ENCODE results near the gene PHF23. TPM values are rescaled to one million over a fixed set of nuclear protein-coding genes. Genes with fewer than 3 reads are reported as not detected.

Gene PHF23
- 10 to 100 TPM; 11.5 to 29.4 (median 24.4) TPM for polyA plus RNA-seq

DNA sequence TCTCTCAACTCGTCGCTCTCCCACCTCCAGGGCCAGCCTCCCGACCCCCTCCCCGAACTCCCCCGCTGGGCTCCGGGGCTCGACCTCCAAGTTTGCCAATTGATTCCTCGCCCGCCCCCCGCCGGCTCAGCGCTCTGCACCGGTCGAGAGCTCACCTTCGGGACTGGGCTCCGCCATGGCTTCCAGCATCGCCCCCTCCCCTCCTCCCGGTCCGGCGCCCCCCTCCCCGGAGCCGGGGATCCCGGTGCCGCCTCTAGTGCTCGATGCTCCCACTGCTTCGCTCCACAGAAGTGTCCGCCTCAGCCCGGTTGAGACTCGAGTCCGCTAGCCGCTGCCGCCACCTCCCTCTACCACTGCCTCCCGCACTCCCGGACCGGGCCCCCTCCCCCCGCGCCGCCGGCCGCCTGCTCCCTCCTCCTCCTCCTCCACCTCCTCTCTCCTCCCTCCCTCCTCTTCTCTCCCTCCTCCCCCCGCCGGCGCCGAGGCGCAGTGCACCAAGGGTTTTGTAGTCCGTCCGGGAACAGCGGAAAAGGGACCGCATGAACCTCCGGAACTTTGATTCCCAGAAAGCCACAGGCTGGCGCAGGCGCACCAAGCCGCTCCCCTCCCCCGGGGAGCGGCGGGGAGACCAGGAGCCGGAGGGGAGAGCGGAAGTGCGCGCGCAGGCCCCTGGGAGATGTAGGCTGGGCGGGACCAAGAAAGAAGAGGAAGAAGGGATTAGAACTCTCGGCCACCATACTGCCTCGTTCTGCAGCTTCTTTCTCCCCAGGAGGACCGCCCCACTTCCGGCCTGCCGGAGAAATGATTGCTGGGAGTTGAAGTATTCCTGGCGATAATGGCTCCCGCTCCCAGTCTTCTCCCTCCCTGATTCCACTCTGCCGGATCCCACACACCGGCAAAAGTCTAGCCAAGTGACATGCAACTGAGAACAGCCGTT, at the start of gene PHF23:
TSS of gene PHF23 (minus strand) at position 367 of the 937 bp plus-strand sequence. CDS start at position 189, 178 bp downstream.
- WGBS, 3 donors, result 0 to 1% (median 0%) methylated on average over 49 to 72 of the region's 72 CpGs
- H3K27ac ChIP-seq (ENCODE audit: low read depth, low read length), result peak within 1 kb of the TSS; percentile 80

DNA sequence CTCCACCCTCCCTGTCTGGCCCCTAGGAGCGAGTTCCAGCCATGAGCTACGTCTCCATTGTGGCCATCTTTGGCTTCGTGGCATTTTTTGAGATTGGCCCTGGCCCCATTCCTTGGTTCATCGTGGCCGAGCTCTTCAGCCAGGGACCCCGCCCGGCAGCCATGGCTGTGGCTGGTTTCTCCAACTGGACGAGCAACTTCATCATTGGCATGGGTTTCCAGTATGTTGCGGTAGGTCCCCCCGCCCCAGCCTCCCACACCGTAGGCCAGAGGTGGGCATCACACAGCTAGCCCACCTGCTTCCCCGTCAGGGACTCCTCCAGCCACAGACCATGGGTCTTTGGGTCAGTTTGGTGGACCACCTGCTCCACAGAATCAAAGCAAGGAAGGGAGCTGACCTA, 46.4 kb upstream of the PHF23 start:
- WGBS, 3 donors, result 86 to 92% (median 91%) methylated on average over 12 of the region's 12 CpGs
- H3K27ac ChIP-seq (ENCODE audit: low read depth, low read length), result no peak overlapping the region

DNA sequence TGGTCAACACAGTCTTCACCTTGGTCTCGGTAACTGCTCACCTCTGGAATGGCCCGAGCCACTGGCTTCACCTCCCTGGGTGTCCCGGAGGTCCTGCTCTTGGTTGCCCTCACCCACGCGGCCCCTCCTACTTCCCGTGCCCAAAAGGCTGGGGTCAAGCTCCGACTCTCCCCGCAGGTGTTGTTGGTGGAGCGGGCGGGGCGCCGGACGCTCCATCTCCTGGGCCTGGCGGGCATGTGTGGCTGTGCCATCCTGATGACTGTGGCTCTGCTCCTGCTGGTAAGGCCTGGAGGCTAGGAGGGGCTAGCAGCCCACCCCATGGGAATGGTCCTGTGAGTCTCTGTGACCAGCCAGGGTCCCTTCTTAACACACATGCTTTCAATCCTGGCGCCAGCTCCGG, 45.7 kb upstream of the PHF23 start:
- 90 to 93% (median 91%) methylated on average over 16 of the region's 16 CpGs for WGBS, 3 donors
- H3K27ac ChIP-seq (ENCODE audit: low read depth, low read length), result no peak overlapping the region

DNA sequence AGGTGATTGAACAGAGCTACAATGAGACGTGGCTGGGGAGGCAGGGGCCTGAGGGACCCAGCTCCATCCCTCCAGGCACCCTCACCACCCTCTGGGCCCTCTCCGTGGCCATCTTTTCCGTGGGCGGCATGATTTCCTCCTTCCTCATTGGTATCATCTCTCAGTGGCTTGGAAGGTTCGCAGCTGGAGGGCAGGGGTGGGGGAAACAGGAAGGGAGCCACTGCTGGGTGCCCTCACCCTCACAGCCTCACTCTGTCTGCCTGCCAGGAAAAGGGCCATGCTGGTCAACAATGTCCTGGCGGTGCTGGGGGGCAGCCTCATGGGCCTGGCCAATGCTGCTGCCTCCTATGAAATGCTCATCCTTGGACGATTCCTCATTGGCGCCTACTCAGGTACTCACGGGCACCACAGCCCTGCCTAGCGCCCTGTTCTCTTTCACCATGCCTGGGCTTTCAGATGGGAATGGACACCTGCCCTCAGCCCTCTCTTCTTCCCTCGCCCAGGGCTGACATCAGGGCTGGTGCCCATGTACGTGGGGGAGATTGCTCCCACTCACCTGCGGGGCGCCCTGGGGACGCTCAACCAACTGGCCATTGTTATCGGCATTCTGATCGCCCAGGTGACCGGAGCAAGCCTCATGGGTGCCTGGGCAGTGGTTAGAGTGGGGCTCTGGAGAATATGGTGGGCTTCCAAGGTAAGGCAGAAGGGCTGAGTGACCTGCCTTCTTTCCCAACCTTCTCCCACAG, 44.4 kb upstream of the PHF23 start:
- H3K27ac ChIP-seq (ENCODE audit: low read depth, low read length), result no peak overlapping the region
- 81 to 91% (median 82%) methylated on average over 18 of the region's 18 CpGs for WGBS, 3 donors

DNA sequence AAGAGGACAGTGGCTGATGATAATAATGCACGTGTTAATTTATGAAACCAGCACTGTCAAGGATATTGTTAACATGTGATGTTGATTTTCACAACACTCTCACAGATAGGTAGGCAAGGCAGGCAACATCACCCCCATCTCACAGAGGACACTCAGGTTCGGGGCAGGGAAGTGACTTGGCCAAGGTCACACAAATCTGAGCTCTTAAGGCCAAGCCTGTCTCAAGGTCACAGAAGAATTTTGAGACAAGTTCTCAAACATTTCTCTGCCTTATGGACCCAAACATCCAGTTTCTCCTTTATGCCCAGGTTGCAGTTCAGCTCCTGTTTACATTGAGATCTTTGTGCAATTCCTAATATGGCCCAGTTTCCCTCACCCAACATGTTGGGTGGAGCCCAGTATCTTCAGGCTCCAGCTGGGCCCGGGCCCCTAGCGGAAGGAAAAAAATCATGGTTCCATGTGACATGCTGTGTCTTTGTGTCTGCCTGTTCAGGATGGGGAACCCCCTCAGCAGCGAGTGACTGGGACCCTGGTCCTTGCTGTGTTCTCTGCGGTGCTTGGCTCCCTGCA, 43.6 kb upstream of the PHF23 start:
- H3K27ac ChIP-seq (ENCODE audit: low read depth, low read length), result no peak overlapping the region
- 45 to 54% (median 52%) methylated on average over 6 of the region's 6 CpGs for WGBS, 3 donors

DNA sequence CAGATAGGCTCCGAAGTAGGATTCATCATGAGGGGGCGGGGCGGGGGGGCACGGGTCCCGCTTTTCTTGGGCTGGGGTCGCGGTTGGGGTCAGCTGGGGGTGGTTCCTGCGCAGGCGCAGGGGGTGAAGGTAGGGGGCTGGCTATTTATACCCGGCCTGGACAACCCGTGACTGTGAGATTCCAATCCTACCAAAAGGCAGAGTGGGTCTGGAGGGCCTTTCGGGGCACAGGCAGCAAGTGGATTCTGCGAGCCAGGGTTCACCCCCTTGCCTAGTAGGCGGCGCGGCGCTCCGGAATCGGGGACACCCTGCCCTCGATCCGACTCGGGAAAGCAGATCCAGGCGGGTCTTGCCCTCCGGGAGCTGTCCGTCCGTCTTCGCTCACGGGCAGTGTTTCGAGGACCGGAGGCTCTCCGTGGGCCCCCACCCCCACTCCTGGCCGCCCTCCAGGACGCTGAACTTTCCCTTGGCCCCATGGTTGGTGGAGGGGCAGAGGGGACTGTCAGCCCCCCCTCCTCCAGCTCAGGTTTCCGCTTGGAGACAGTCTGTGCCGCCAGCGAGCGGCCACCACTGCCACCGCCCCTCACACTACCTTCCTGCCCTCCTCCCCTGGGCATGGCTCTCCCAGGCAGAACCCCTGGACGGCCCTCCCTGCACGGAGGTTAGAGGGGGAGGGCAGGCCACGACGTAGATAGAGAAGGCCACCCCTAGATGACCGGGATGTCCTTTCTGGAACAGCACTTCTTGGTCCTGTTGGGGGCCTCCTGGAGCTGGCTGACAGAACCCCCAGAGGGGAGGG, 42.9 kb upstream of the PHF23 start:
- WGBS, 3 donors, result 3 to 5% (median 5%) methylated on average over 41 to 43 of the region's 43 CpGs
- no peak overlapping the region for H3K27ac ChIP-seq (ENCODE audit: low read depth, low read length)

DNA sequence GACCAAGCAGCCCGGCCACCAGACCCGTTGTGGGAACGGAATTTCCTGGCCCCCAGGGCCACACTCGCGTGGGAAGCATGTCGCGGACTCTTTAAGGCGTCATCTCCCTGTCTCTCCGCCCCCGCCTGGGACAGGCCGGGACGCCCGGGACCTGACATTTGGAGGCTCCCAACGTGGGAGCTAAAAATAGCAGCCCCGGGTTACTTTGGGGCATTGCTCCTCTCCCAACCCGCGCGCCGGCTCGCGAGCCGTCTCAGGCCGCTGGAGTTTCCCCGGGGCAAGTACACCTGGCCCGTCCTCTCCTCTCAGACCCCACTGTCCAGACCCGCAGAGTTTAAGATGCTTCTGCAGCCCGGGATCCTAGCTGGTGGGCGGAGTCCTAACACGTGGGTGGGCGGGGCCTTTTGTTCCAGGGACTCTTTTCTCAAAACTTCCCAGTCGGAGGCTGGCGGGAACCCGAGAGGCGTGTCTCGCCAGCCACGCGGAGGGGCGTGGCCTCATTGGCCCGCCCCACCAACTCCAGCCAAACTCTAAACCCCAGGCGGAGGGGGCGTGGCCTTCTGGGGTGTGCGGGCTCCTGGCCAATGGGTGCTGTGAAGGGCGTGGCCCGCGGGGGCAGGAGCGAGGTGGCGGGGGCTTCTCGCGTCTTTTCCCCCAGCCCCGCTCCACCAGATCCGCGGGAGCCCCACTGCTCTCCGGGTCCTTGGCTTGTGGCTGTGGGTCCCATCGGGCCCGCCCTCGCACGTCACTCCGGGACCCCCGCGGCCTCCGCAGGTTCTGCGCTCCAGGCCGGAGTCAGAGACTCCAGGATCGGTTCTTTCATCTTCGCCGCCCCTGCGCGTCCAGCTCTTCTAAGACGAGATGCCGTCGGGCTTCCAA, 42.1 kb upstream of the PHF23 start, which contains the start of gene SLC2A4:
TSS of gene SLC2A4 (plus strand) at position 645 of the 879 bp plus-strand sequence. CDS start at position 862, 217 bp downstream.
- peak within 1 kb of the TSS; percentile 21 for H3K27ac ChIP-seq (ENCODE audit: low read depth, low read length)
- 0 to 1% (median 0%) methylated on average over 67 to 71 of the region's 71 CpGs for WGBS, 3 donors

DNA sequence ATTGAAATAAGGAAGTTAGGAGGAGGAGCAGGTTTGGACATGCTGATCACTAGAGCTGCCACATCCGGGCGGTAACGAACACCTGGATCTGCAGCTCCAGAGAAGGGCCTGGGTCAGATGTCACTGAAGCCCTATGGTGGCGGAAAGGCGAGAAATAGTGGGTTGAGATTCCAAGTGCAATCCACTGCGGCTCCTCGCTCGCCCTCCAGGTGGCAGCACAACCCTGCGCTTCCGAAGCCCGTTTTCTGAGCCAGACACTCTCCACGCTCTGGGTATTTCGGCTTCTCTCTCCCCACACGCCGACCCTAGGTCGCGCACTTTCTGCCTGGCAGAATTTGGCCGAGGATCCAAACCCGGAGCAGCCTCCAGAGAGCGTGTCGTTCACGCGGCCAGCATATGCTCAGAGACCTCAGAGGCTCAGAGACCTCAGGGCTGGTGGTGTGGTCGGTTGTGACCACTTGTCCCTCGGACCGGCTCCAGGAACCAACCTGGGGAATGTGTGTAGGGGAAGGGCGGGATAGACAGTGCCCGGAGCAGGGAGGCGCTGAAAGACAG, 41.3 kb upstream of the PHF23 start:
- 0 to 1% (median 1%) methylated on average over 29 of the region's 29 CpGs for WGBS, 3 donors
- H3K27ac ChIP-seq (ENCODE audit: low read depth, low read length), result peak overlapping the region; percentile 21

DNA sequence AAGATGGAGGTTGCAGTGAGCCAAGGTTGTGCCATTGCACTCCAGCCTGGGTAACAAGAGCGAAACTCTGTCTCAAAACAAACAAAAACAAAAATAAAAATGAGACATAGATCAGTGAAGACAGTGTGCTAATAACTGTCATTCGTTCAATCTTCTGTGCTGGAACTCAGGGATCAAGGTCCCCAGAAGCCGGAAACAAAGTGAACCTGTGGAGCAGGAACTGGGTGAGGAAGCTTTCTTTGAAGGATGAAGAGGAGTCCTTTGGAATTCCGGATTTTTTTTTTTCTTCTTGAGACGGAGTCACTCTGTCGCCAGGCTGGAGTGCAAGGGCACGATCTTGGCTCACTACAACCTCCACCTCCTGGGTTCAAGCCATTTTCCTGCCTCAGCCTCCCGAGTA, 40.2 kb upstream of the PHF23 start:
- WGBS, 3 donors, result 80 to 90% (median 90%) methylated on average over 8 of the region's 8 CpGs
- H3K27ac ChIP-seq (ENCODE audit: low read depth, low read length), result no peak overlapping the region

DNA sequence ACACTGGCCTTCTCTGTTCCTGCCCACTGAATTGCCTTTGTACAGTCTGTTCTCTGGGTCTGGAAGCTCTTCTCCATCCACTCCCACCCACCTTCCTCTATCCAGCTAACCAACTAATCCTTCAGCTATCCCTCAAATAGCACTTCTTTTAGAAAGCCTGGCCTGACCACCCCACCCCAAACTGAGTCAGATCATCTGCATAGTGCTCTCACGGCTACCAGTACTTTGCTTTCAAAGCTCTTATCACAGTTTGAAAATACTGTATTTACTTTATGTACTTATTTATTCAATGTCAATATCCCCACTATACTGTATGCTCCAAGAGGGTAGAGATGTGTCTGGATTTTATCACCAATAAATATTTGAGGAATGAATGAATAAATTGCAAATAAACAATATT, 27.5 kb upstream of the PHF23 start:
- 25 to 85% (median 71%) methylated on average over 1 of the region's 1 CpG for WGBS, 3 donors
- no peak overlapping the region for H3K27ac ChIP-seq (ENCODE audit: low read depth, low read length)

DNA sequence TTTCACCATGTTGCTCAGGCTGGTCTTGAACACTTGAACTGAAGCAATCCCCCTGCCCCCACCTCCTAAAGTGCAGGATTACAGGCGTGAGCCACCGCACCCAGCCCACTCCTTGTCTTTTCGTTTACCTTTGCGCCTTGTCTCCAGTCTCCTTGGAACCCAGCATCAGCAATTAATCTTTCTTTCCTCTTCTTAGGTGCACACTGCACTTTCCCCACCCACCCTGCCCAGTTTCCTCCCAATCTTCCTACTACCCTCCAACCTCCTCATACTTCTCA, 24.5 kb upstream of the PHF23 start:
- WGBS, 3 donors, result 47 to 49% (median 49%) methylated on average over 4 of the region's 4 CpGs

DNA sequence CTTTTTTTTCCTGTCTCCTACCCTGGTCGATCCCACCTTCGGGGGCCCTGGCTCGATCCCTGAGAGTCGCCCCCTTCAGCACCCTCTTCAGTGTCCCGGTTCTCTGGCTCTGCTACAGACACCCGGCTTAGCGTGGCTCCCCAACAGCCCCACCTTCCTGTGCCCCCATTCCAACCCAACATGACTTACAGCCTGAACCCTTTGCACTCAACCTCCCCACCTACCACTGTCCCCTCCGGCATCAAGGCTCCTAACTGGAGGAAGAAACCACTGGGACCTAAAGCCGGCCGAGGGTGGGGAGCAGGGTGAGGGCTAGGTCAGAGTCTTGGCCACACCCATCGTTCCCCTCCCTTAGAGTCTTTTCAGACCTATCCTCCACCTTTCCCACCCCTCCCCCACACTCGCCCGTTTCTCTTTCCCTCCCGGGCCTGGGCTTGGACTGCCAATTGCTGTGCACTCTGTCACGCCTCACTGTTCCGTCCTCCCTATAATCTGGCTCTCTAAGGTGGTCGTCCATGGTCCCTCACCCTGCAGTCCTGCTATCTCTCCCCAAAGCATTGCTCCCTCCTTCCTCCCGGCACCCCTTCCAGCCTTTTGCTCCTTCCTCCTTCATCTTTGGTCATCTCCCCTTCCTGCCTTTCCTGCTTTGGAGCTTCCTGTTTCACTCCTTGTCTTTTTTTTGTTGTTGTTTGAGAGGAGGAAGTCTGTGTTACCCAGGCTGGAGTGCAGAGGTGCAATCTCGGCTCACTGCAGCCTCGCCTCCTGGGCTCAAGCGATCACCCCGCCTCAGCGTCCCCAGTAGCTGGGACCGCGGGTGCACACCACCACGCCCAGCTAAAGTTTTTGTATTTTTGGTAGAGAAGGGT, 23.9 kb upstream of the PHF23 start:
- H3K27ac ChIP-seq (ENCODE audit: low read depth, low read length), result no peak overlapping the region

More for the DNA sequence above, 24.5 kb upstream of the PHF23 start:
- H3K27ac ChIP-seq (ENCODE audit: low read depth, low read length), result no peak overlapping the region

DNA sequence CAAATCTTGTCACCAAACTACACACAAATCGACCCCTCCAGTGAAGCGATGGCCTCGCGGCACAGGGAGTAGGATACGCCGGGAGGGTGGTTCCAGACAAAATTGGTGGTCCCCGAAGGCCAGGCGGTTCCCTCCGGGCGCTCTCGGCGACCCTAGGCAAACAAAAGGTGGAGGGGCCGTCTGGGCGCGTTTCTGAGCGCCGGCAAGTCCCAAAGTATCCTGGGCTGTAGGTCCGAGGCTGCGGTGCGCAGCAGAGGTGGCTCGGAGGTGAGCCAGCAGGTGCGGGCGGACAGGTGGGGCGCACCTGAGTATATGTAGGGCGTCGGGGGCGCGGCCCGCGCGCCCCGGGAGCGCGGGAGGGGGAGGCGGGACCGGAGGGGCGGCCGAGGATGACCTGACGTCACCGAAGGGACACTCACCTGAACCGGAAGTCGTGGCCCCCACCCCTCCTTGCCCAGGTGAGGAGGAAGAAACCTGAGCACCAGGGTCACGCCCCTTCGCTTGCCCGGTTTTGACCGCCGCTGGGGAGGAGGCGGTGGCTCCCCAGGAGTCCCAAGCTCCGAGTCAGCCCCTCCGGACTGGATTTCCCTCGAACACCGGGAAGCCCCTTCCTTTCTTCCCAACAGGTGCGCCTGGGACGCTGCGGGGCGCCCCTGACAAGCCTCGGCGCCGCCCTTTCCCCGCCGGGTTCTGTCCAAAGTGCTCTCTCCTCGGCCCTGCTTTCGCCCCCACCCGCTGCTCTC, 23.1 kb upstream of the PHF23 start, which contains the start of gene CLDN7:
TSS of gene CLDN7 (minus strand) at position 287 of the 743 bp plus-strand sequence. CDS start 435 bp downstream, outside the sequence.
- H3K27ac ChIP-seq (ENCODE audit: low read depth, low read length), result no peak within 1 kb of the TSS

More for the DNA sequence above, 23.9 kb upstream of the PHF23 start:
- WGBS, 3 donors, result 6 to 11% (median 11%) methylated on average over 26 of the region's 26 CpGs

DNA sequence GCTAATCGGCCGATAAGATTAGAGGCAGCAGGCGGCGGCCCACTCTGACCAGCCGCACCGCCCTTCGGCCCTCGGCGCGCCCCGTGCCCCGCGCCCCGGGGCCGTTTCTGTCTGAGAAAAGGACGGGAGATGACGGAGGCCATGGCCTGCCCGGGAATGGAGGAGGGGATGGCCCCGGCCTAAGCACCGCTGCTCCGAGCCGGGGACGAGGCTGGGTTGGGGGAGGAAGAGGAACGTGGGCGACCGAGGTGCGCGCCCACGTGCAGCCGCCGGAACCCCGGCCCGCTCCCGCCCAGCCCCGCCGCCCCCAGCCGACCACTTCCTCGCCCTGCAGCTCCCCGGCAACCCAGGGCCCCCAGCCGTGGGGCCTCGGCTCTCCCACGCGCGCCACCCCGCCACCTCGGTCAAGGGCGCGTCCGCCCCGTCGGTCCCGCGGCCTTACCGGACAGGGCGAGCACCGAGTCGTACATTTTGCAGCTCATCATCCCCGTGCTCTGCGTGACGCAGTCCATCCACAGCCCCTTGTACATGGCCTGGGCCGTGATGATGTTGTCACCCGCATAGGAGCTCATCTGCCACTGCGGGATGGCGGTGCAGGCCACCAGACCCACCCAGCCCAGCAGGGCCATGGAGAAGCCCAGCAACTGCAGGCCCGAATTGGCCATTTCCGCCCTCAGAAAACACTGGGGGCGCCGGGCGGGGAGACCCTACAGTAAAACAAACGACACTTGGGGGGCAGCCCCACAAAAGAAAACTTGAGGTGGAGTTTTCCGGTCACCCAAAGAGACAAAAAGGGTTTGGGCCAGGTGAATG, 22.3 kb upstream of the PHF23 start:
- WGBS, 3 donors, result 4 to 12% (median 11%) methylated on average over 57 to 71 of the region's 71 CpGs
- H3K27ac ChIP-seq (ENCODE audit: low read depth, low read length), result no peak overlapping the region

More for the DNA sequence above, 23.1 kb upstream of the PHF23 start, which contains the start of gene CLDN7:
- WGBS, 3 donors, result 4 to 10% (median 8%) methylated on average over 60 to 64 of the region's 64 CpGs

Data from adipose tissue (tissue), 3 donors.